Endometrial microvascular endothelial cells (primary cell): ENCODE results near the gene SSH3. TPM values are rescaled to one million over a fixed set of nuclear protein-coding genes. Genes with fewer than 3 reads are reported as not detected.
"Not testable (repeated sequence)": the region's sequence is repeated elsewhere in the genome, so short reads cannot be mapped to it uniquely, and the experiment has no call there.

ENCODE experiments used
- in situ Hi-C: cut with HindIII; loops from 2 replicates; pipeline ENCODE4 v1.10.0; 2017; ENCODE audit warnings: low sequenced_read_pairs, low pct_unique_long_range_greater_than_20kb; ENCODE audit errors: inconsistent ontology term
- total RNA-seq: library from RNA; depleted of rRNA; stranded (reverse); fragments of >200 nt; gene quantifications from one replicate; pipeline ENCODE4 v1.2.3, GENCODE V29; 2015; ENCODE audit errors: inconsistent ontology term

SSH3 gene, protein sequence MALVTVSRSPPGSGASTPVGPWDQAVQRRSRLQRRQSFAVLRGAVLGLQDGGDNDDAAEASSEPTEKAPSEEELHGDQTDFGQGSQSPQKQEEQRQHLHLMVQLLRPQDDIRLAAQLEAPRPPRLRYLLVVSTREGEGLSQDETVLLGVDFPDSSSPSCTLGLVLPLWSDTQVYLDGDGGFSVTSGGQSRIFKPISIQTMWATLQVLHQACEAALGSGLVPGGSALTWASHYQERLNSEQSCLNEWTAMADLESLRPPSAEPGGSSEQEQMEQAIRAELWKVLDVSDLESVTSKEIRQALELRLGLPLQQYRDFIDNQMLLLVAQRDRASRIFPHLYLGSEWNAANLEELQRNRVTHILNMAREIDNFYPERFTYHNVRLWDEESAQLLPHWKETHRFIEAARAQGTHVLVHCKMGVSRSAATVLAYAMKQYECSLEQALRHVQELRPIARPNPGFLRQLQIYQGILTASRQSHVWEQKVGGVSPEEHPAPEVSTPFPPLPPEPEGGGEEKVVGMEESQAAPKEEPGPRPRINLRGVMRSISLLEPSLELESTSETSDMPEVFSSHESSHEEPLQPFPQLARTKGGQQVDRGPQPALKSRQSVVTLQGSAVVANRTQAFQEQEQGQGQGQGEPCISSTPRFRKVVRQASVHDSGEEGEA
- 10.1 TPM for total RNA-seq

GRCh38 chr11:67303132-67303834 is at the start of gene SSH3:
TSS of gene SSH3 (plus strand) at chr11:67303530. CDS start at chr11:67303626, 96 bp downstream.
- in situ Hi-C loops, result no loop called here

DNA sequence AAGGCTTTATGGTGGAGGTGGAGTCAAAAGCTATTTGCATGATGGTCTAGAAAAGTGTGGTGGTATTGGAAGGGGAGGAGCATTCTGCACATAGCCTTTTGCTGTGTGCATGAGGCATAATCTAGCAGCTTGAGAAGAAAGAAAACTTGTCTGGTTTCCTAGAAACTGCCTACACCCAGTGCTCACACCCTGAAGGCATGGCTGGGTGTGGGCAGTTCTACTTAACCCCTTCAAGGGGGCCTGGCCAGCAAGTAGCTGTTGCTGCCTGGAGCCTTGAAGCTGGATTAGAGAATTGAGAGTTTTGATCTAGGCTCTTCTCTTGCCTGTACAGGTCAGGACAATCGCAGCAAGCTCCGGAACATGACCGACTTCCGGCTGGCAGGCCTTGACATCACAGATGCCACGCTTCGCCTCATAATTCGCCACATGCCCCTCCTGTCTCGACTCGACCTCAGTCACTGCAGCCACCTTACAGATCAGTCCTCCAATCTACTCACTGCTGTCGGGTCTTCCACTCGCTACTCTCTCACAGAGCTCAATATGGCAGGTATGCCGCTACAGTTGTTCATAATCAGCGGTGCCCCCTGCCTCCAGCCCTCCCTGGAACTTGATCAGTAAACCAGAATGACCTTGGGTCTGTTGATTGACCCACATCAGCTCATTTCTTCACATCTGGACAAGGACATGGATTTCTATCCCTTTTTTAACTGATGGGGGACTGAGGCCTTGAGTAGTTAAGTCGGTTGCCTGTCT is 49.3 kb upstream of the SSH3 start:
- in situ Hi-C loops, result no loop called here

DNA sequence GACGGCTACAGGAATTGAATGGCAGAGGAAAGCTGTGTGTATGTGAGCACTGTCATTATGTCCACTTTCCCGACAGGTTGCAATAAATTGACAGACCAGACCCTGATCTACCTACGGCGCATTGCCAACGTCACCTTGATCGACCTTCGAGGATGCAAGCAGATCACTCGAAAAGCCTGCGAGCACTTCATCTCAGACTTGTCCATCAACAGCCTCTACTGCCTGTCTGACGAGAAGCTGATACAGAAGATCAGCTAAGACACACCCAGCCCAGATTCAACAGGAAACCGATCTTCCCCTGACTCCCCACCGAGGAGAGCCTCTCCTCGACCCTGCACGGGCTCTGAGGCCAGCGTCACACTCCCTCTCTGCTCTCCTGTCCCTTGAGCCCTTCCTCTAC is 48.5 kb upstream of the SSH3 start:
- in situ Hi-C loops, result no loop called here

- in situ Hi-C loops, result no loop called here
Measured at GRCh38 chr11:67255353-67255752, 48.0 kb upstream of the SSH3 start.

GRCh38 chr11:67255864-67256263 is 47.5 kb upstream of the SSH3 start:
- in situ Hi-C loops, result no loop called here

DNA sequence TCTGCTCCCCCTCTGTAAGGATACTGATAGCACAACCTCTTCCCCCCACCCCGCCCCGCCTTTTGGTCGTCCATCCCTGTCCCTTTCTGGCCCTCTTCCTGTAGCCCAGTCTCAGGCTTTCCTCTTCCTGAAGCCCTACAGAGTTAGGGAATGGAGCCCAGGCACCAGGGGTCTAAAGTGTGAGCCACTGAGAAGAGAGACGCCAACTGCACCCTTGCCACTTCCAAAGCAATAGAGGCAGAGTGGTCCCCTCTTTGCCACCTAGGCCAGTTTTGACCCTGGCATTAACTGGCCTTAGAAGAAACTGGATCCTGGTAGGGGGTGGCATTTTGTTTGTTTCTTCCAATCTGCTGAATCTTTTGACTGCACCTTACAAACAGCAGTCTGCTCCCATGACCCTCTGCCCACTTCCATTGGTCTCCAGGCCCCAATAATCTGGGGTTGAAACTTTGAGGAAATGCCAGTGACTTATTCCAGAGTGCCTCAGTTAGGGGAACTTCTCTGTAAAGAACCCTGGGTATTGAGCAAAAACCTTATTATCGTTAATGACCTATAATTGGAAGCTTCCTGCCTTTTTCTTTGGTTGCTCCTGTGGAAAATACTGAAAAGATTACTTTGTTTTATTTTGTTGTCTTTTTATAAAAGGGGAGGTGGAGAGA is 46.7 kb upstream of the SSH3 start:
- in situ Hi-C loops, result no loop called here

GRCh38 chr11:67260406-67260805 is 42.9 kb upstream of the SSH3 start:
- in situ Hi-C loops, result no loop called here

GRCh38 chr11:67260885-67261639 is 42.3 kb upstream of the SSH3 start:
- in situ Hi-C loops, result not testable (repeated sequence)

- in situ Hi-C loops, result no loop called here
Measured at GRCh38 chr11:67261640-67261945, 41.7 kb upstream of the SSH3 start.

- in situ Hi-C loops, result no loop called here
Measured at GRCh38 chr11:67261946-67262681, 41.2 kb upstream of the SSH3 start.

DNA sequence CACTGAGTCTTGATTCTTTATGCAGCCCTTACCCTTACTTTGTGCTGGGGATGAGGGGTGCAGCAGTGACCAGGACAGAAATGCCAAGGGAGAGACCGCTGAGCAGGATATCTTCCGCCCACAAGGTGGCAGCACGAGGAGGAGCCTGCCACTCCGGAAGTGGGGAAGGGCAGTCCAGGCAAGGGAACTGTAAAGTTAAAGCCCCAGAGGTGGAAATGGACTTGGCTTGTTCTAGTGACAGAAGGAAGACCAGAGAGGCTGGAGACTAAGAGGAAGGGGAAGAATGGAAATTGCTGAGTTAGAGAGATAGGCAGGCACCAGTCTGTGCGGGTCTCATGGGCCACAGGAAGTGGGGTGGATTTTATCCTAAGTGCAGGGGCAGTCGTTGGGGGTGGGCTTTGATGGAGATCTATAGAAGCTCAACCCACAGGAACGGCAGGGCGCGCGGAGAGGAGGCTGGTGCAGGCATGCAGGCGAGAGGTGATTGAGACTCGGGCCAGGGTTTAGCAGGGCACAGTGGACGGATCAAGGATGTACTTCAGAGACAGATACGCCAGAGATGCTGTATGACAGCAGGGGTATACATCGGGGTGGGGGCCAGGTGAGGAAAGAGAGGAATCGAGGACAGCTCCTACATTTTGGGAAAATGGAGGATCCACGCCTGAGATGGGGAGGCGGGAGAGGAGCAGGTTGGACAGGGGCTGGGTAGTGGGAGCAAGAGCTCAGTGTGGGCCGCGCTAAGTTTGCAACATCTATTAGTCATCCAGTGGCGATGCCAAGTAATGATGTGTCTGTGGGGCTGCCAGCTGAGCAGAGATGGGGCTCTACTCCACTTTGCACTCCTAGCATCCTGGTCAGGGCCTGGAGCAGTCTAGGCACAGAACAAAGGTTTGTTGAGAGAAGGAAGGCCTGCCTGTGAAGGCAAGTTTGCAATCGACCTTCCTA is 40.3 kb upstream of the SSH3 start:
- in situ Hi-C loops, result no loop called here

GRCh38 chr11:67264260-67264659 is 39.1 kb upstream of the SSH3 start:
- in situ Hi-C loops, result no loop called here

DNA sequence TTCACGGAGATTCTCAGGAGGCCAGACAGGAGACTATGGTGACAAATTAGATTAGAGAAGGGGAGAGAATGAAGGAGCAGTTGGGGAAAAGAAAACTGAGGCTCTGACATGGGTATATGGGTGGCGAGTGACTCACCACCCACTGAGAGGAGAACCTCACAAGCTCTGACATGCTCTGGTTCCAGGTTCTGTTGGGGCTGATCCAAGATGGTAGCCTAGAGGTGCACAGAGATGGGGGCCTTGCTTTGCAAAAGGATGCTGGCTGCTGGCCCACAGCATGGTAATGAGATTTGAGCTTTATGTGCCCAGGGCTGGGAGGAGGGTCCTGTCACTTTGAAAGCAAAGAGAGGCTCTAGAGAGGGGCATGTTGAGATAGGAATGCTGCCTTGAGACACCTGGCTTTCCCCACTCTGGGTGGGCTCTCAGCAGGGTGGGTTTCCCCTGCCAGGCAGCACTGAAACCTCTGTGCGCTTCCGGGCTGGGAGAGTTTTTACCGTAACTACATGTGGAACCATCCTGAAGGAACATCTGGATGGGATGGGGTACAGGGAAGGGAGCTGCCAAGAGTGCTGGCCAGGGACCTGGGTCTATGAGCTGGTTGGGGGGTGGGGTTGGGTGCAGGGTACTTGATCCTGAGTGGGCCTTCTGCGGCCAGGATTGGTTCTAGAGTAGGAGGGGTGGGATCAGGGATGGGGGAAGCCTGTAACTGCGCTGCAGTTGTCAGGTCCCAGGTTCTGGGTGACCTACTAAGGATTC is 38.3 kb upstream of the SSH3 start:
- in situ Hi-C loops, result no loop called here

- in situ Hi-C loops, result no loop called here
Measured at GRCh38 chr11:67265633-67266448, 37.5 kb upstream of the SSH3 start.
